Left colon (tissue), 2 donors: ENCODE data around the gene FBXW2. TPM values are rescaled to one million over a fixed set of nuclear protein-coding genes. Genes with fewer than 3 reads are reported as not detected.
"Not testable (repeated sequence)": the region's sequence is repeated elsewhere in the genome, so short reads cannot be mapped to it uniquely, and the experiment has no call there.

Experiments
- ATAC-seq: fragments of 200-7000 bp; cut with Tn5 transposase; one replicate; pipeline ENCODE4 v1.9.1; 2020; ENCODE audit warnings: mild to moderate bottlenecking, moderate library complexity
- DNase-seq, 2 donors: peaks; one replicate each; pipeline ENCODE4 v3.0.0-alpha.2; 2020
- intact Hi-C, 2 donors: fragments of 100-400 bp; cut with DNase I in 1 of 2; cut with micrococcal nuclease in 1 of 2; formaldehyde crosslinking; loops; one replicate each; pipeline versions ENCODE4 v1.11.2 to v1.14.0; 2022; cut with DNase I, micrococcal nuclease
- total RNA-seq, 2 donors: library from RNA; stranded (reverse); fragmentation: NEBNext Ultra II Directional; extraction: Animal tissue kit (Norgen Biotek cat#: 25700); gene quantifications; one replicate each; pipeline ENCODE4 v1.2.1, GENCODE V29; 2021
- donor health status: DM: no; HTN: no; CAD: no.
- donor health status: DM: yes; HTN: yes; CAD: no.

FBXW2 gene
- total RNA-seq, 2 donors from 2014 or later: 58.2 to 62.0 TPM

- intact Hi-C loops: loop anchor here in 1 of 2 donors (10.0 kb wide), 2 partner anchors 179 to 309 kb away; no protein-coding TSS in a partner anchor
- DNase-seq (peak in 1 of 2 donors; percentile 50), ATAC-seq (peak; percentile 64)
Measured at GRCh38 chr9:120755810-120756434, 37.3 kb downstream of the FBXW2 start.

- DNase-seq (no peak), ATAC-seq (no peak)
- intact Hi-C loops: loop anchor here in 1 of 2 donors (10.0 kb wide), 2 partner anchors 180 to 310 kb away; no protein-coding TSS in a partner anchor
Measured at GRCh38 chr9:120755044-120755443, 38.2 kb downstream of the FBXW2 start.

- DNase-seq: no peak
- intact Hi-C loops: loop anchor here in 1 of 2 donors (10.0 kb wide), 2 partner anchors 184 to 314 kb away; no protein-coding TSS in a partner anchor
- ATAC-seq: no peak
Measured at GRCh38 chr9:120750421-120750820, 42.8 kb downstream of the FBXW2 start.

GRCh38 chr9:120746366-120746765 lies 46.9 kb downstream of the FBXW2 start:
- DNase-seq, ATAC-seq, intact Hi-C loops: not testable (repeated sequence)

- ATAC-seq (no peak), DNase-seq (no peak)
- intact Hi-C loops: no loop called here
Measured at GRCh38 chr9:120745278-120745677, 47.9 kb downstream of the FBXW2 start.

- intact Hi-C loops: no loop called here
- ATAC-seq: peak; percentile 96
- DNase-seq: peak in 1 of 2 donors; percentile 10
Measured at GRCh38 chr9:120742951-120743416, 50.2 kb downstream of the FBXW2 start.

- ATAC-seq (no peak), DNase-seq (no peak)
- intact Hi-C loops: no loop called here
Measured at GRCh38 chr9:120741701-120742100, 51.5 kb downstream of the FBXW2 start.

GRCh38 chr9:120741191-120741590 lies 52.0 kb downstream of the FBXW2 start:
- intact Hi-C loops: no loop called here
- ATAC-seq: no peak
- DNase-seq: no peak

- DNase-seq (no peak), ATAC-seq (no peak)
- intact Hi-C loops: no loop called here
Measured at GRCh38 chr9:120740132-120740531, 53.1 kb downstream of the FBXW2 start.

- DNase-seq (no peak), ATAC-seq (no peak)
- intact Hi-C loops: no loop called here
Measured at GRCh38 chr9:120737416-120738165, 55.6 kb downstream of the FBXW2 start.

- DNase-seq: no peak
- intact Hi-C loops: no loop called here
- no peak for ATAC-seq
Measured at GRCh38 chr9:120736881-120737280, 56.3 kb downstream of the FBXW2 start.

GRCh38 chr9:120735415-120736126 lies 57.6 kb downstream of the FBXW2 start:
- no peak for ATAC-seq
- intact Hi-C loops: no loop called here
- DNase-seq: no peak

GRCh38 chr9:120734607-120735410 lies 58.4 kb downstream of the FBXW2 start:
- ATAC-seq: no peak
- DNase-seq: no peak
- intact Hi-C loops: no loop called here

GRCh38 chr9:120733190-120733589 lies 60.0 kb downstream of the FBXW2 start:
- no peak for ATAC-seq
- intact Hi-C loops: no loop called here
- DNase-seq: no peak

- intact Hi-C loops: no loop called here
- DNase-seq: no peak
- peak; percentile 28 for ATAC-seq
Measured at GRCh38 chr9:120730654-120731514, 62.3 kb downstream of the FBXW2 start.

- DNase-seq (no peak), ATAC-seq (no peak)
Measured at GRCh38 chr9:120729791-120730241, 63.4 kb downstream of the FBXW2 start.

GRCh38 chr9:120726484-120726883 lies 66.7 kb downstream of the FBXW2 start:
- intact Hi-C loops: no loop called here
- DNase-seq (no peak), ATAC-seq (no peak)

More at GRCh38 chr9:120729791-120730241, 63.4 kb downstream of the FBXW2 start:
- intact Hi-C loops: no loop called here

GRCh38 chr9:120725907-120726306 lies 67.3 kb downstream of the FBXW2 start:
- intact Hi-C loops: no loop called here
- DNase-seq: no peak
- no peak for ATAC-seq
